NCI-H774 (cell line): ENCODE results near the gene PPM1A.
A peak's percentile ranks its signal among the peaks of the same experiment; 100 is the strongest.

Experiments
- DNase-seq: peaks from one replicate; lab custom pipeline; 2025; lab: John Stamatoyannopoulos, UW

PPM1A gene

GRCh38 chr14:60227291-60227690 lies 21.7 kb upstream of the PPM1A start:
- no peak for DNase-seq

DNA sequence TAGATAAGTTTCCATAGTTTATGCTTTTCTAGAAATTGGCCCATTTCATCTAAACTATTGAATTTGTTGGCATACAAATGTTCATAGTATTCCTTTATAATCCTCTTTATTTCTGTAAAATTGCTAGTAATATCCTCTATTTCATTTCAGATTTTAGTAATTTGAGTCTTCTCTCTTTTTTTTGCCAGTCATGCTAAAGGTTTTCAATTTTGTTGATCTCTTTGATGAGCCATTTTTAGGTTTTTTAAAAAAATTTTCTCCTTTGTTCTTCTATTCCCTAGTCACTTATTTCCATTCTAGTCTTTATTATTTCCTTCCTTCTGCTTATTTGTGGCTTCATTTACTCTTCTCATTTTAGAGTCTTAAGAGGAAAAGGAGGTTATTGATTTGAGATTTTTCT lies 19.4 kb upstream of the PPM1A start:
- no peak for DNase-seq

DNA sequence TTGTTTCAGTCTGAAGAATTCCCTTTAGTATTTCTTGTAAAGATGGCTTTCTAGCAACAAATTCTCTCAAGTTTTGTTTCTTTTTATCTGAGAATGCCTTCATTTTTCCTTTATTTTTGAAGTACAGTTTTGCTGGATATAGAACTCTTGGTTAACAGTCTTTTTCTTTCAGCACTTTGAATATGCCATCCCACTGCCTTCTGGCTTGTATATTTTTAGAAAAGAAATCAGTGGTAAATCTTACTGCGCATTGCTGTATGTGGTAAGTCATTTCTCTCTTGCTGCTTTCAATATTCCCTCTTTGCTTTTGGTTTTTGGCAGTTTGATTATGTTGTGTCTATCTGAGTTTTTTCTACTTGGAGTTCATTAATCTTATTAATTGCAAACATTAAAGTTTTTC lies 16.8 kb upstream of the PPM1A start:
- no peak for DNase-seq

DNA sequence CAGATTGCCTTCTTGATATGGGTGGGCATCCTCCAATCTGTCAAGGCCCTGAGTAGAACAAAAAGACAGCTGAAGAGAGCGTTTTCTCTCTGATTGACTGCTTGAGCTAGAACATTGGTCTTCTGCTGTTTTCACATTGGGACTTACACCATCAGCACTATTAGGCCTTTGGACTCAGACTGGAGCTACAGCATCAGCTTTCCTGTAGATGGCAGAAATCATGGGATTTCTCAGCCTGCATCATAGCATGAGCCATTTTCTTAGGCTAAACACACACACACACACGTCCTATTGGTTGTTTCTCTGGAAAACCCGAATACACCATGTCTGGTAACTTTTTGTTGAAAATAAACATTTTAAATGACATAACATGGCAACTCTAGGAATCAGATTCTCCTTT lies 15.8 kb upstream of the PPM1A start:
- no peak for DNase-seq

GRCh38 chr14:60233891-60234290 lies 15.1 kb upstream of the PPM1A start:
- DNase-seq, result no peak

DNA sequence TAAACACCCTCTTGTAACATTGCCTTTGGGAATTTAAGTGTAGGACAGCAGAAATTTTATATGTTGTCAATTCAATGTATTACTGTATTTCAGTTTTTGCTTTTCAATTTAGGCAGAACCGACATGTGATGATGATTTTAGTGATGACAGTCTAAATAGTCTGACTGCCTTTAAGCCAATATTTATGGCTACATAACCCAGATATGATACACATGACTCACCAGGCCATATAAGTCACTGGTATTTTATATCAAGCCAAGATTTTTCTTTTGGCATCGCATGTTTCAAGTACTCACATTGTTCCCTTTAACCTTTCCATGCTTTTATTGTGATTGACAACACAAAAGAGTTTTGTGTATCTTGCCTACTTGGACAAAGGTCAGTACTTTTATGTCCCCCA lies 13.6 kb upstream of the PPM1A start:
- DNase-seq, result no peak

DNA sequence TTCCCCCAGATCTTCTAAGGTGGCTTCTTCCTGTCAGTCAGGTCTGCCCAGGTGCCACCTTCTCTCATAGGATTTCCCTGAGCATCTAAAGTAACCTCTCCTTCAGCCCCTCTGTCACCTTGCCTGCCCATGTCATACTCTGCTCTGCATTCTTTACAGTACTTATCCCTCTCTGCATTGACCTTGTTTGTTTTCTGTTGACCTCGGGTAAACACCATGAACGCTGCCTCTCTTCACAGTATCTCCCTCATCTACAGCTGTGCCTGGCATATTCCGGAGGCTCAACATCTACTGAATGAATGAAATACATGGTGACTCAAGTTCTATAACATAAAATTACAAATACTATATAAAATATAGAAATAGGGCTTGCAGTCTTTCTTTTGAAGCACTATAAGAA lies 10.1 kb upstream of the PPM1A start:
- DNase-seq, result no peak

DNA sequence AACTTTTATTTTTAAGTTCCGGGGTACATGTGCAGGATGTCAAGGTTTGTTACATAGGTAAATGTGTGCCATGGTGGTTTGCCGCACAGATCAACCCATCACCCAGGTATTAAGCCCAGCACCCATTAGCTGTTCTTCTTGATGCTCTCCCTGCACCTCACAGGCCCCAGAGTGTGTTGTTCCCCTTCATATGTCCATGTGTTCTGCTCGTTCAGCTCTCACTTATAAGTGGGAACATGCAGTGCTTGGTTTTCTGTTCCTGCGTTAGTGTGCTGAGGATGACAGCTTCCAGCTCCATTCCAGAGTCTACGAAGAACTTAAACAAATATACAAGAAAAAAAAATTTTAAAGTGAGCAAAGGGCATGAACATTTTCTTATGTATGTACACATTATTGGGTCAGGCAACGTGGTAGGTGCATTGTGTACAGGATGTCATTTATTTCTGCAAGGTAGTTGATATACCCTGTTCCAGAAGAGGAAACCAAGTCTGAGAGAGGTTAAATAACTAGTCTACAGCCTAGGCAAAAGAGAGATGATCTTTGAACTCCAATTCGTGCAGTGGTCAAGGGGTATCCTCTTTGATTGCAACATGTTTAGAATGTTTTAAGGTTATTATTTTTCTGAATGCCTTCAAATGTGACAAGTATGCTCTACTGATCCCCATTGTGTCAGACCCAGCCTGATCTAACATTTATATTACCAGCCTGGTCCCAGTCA lies 8.7 kb upstream of the PPM1A start:
- no peak for DNase-seq

- no peak for DNase-seq
These were observed 7.9 kb upstream of the PPM1A start for GRCh38 chr14:60241091-60241490.

- DNase-seq, result no peak
These were observed 6.6 kb upstream of the PPM1A start for GRCh38 chr14:60242429-60242828.

DNA sequence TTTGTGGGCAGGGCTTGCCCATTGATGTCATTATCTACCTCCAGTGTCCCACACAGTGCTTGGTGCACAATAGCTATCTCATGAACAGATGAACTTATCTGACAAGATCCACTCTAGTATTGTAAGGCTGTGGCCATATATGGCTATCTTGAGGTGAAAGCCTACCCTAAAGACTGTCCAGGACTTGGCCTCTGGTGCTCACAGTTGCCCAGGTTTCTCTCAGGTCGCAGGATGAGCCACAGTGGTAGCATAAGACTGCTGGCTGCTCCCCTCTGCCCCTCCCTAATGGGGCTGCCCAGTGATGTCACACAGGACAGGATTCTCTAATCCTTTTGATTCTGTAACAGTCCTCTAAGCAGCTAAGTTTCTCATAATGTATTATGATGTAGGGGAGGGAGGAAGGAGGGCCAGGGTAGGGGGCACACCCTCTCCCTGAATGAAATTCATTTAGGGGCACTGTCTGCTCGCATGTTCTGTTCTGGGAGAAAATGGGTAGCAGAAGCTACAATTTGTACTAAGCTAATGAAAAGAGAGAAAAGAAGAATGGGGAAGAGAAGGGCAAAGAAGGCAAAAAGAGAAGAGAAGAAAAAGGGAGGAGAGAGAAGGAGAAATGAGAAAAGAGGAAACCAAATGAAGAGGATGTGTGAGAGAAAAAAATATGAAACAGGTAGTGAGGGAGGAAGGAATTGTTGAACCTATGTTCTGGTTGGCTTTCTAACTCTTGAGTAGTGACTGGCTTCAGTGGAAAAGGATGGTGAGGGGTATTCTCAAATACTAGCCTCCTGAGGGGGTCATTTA lies 3.4 kb upstream of the PPM1A start:
- DNase-seq, result no peak

DNA sequence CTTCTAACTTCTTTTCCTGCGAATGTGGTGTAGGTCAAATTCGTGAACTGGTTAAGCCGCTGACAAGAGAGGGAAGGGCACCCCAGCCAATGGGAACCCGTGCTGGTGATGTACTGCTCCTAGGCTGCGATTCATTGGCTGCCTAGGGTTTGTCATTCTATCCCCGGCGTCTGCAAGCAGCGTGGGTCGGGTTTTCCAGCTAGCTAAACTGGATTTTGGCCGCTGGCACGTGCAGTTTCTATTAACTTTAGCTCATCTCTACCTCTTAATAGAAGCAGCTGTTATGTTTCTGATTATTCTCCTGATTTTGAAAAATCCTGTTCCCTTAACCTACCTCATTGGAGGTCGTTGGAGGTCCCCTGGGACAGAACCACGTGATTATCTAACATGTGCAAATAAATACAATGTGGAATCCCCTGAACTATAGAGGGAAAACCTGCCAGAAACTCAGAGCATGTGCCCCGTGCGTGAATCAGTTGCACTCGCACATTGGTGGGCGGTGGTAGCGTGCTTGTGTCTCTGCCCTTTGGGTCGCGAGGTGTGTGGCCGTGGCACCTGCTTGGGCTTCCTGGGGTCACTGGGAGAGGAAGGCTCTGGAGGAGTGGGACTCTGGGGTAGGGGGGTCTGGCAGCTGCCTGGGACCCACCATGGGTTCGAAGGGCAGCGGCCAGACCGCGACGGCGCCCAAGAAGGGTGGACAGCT lies 876 bp upstream of the PPM1A start:
- DNase-seq, result peak; percentile 65

DNA sequence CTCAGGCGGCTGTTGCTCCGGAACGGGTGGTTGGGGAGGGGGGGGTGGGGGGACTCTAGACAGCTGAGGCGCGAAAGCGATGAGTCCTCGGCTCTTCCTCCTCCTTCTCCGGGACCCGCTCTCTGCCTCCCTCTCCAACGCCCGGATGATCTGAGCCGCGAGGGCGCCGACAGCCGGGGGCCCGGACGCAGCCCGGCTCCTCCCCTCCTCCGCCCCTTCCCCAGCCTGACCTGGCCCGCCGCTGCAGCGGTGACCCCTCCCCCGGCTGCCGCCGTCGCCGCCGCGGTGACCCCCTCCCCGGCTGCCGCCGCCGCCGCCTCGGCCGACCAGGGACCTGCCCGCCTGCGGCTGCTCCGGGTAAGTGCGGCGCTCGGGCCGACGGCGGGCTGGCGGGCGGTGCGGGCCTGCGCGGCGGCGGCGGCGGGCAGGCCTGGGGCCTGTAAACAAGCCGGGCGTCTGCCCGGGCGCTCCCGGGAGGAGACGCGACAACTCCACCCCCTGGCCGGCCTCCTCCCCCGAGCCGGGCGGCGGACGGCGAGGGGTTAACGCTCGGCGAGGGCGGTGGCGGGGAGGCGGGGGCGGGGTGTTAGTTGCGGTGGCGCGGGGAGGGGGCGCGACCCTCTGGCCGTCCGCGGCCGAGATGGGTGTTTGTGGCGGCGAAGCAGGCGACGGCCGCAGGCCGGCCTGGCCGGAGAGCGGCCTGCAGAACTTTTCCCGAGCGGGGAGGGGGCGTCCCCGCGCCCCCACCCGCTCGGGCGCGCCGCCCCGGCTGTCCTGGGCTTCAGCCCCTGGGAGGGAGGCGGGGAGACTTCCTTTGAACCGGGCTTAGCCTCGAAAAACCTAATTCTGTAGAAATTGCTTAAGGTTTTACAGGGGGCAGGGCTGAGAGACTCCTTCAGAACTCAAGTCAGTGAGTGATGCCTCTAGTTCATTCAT lies 568 bp downstream of the PPM1A start:
- peak; percentile 25 for DNase-seq

GRCh38 chr14:60250257-60251035 lies 1.4 kb downstream of the PPM1A start:
- no peak for DNase-seq

DNA sequence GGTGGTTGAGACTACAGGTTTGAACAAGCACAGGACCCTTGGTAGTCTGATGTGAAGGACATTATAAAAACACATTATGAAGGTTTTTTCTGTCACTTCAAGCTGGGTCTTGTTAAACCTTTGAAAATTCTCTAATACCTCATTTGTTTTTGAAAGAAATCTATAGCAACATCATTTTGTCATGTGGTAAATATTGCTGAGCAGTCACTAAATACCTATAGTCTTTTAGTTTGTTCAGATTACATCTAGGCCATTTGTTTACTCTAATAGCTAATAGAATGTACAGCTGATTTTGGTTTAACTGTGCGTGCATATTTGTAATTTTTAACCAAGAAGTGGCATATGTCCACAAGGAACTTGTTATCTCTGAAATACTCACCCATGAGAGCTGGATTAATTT lies 2.9 kb downstream of the PPM1A start:
- DNase-seq, result no peak

DNA sequence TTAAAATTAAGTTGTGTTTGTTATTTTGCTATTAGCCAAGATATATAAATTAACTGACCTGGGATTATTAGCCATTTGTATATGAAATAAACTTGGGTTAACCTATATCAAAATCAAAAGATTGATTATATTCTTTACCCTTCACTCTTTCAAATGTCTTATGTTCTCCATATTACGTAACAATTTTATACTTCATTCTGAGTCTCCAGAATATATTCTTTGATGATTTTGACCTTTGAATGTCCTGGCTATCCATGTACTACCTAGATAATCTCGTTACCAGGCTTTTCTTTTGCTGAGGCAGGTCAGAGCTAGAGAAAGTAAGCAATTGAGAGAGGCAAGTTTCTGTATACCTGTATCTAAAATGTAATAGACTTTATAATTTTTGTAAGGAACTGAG lies 3.6 kb downstream of the PPM1A start:
- no peak for DNase-seq

DNA sequence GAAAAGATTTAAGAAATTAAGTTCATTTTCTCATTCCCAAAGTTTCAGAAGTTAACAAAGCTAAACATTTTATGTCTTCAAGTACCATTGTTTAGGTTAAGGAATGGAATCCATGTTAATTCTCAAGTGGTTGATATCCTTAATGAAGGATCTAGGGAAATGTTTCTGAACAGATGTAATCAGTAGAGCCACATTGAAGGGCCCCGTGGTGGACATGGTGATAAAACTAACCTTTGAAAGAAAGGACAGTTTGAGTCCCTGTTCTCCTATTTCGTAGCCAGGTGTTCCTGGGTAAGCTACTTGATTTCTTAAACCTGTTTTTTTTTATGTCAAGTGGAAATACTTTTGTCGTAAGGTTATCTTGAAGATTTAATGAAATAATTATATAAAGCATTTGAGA lies 4.6 kb downstream of the PPM1A start:
- no peak for DNase-seq

- no peak for DNase-seq
These were observed 5.2 kb downstream of the PPM1A start for GRCh38 chr14:60254176-60254575.

GRCh38 chr14:60257865-60258264 lies 8.8 kb downstream of the PPM1A start:
- no peak for DNase-seq

DNA sequence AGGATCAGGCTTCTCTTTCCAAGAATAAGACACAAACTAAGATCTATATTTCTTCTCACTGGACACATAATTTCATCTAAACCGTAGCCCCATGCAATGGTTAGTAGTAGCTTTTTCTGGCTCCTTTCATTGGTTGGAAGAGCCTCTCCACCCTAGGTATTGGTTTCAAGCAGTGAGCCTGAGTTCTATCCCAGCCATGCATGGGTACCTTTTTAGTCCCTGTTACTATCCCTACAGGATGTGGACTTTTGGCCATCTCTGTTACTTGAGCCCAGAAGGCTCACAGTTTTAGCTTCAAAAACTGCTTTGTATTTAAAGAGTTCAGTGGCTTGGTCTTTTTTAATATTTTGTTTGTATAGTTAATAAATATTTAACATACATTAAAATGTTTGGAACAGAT lies 16.1 kb downstream of the PPM1A start:
- no peak for DNase-seq
